ENCODE data around the gene CLVS2. TPM values are rescaled to one million over a fixed set of nuclear protein-coding genes. Genes with fewer than 3 reads are reported as not detected.

Gene CLVS2
- total and polyA plus RNA-seq, 4 donors: 0.25 TPM; not detected in 3

GRCh38 chr6:123014835-123015234, 18.8 kb downstream of the CLVS2 start (continued):
- TF ChIP-seq, protein P1, sequence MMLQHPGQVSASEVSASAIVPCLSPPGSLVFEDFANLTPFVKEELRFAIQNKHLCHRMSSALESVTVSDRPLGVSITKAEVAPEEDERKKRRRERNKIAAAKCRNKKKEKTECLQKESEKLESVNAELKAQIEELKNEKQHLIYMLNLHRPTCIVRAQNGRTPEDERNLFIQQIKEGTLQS (IDR thresholded peaks at IDR 0.05): no peak
- TF ChIP-seq MAX (IDR thresholded peaks at IDR 0.05) (no peak), HNF4G (IDR thresholded peaks at IDR 0.05) (no peak), RXRA (IDR thresholded peaks at IDR 0.05) (no peak), TAF1 (conservative IDR thresholded peaks at IDR 0.05) (no peak)

- Histone ChIP-seq H3K36me3 (ENCODE audit: control insufficient read depth in 4 of 4, insufficient read depth in 3 of 4, low read depth in 1 of 4, low read length in 3 of 4) (no peaks in the 10 kb centered on the region), H3K4me3 (ENCODE audit: low read depth in 1 of 3, low read length in 3 of 3) (no peak overlapping the region), H3K27ac (ENCODE audit: low read depth in 1 of 2, low read length in 2 of 2) (no peak overlapping the region), H3K4me1 (ENCODE audit: control insufficient read depth in 4 of 4, insufficient read depth in 4 of 4, low read length in 3 of 4) (no peaks in the 10 kb centered on the region), H3K27me3 (ENCODE audit: control insufficient read depth in 4 of 4, insufficient read depth in 4 of 4, low read length in 3 of 4) (peaks cover 0 to 2% (median 0%) of the 10 kb centered on the region in 4 donors), H3K9me3 (ENCODE audit: control insufficient read depth in 4 of 4, low read length in 3 of 4) (no peaks in the 10 kb centered on the region), H3K9ac (ENCODE audit: low read depth in 1 of 2, low read length in 2 of 2) (no peak overlapping the region)
- no peak for TF ChIP-seq RXRA (IDR thresholded peaks at IDR 0.05)
- TF ChIP-seq ZBTB33 (IDR thresholded peaks at IDR 0.05): no peak
- TF ChIP-seq HNF4G (IDR thresholded peaks at IDR 0.05): no peak
- 69% methylated on average over 4 of the region's 4 CpGs for WGBS
- DNase-seq (ENCODE audit: low spot score): no peak
Observed at GRCh38 chr6:123016431-123017103, 20.5 kb downstream of the CLVS2 start.

GRCh38 chr6:123017104-123017682, 21.2 kb downstream of the CLVS2 start:
- no peaks in the 10 kb centered on the region for H3K36me3 ChIP-seq (ENCODE audit: control insufficient read depth in 4 of 4, insufficient read depth in 3 of 4, low read depth in 1 of 4, low read length in 3 of 4)
- no peak overlapping the region for H3K9ac ChIP-seq (ENCODE audit: low read depth in 1 of 2, low read length in 2 of 2)
- no peaks in the 10 kb centered on the region for H3K4me1 ChIP-seq (ENCODE audit: control insufficient read depth in 4 of 4, insufficient read depth in 4 of 4, low read length in 3 of 4)
- H3K27me3 ChIP-seq (ENCODE audit: control insufficient read depth in 4 of 4, insufficient read depth in 4 of 4, low read length in 3 of 4): peaks cover 0 to 3% (median 0%) of the 10 kb centered on the region in 4 donors
- DNase-seq (ENCODE audit: low spot score): no peak
- no peaks in the 10 kb centered on the region for H3K9me3 ChIP-seq (ENCODE audit: control insufficient read depth in 4 of 4, low read length in 3 of 4)
- H3K4me3 ChIP-seq (ENCODE audit: low read depth in 1 of 3, low read length in 3 of 3): no peak overlapping the region
- 56% methylated on average over 5 of the region's 5 CpGs for WGBS
- TF ChIP-seq YY1 (IDR thresholded peaks at IDR 0.05) (no peak), REST (IDR thresholded peaks at IDR 0.05) (no peak), SP1 (IDR thresholded peaks at IDR 0.05) (no peak), FOXA2 (IDR thresholded peaks at IDR 0.05) (no peak), GABPA (IDR thresholded peaks at IDR 0.05 in 1 of 2, conservative IDR thresholded peaks at IDR 0.05 in 1 of 2) (no peak), NR2F2 (IDR thresholded peaks at IDR 0.05) (no peak), ZBTB33 (IDR thresholded peaks at IDR 0.05) (no peak), RAD21 (IDR thresholded peaks at IDR 0.05) (no peak), JUND (IDR thresholded peaks at IDR 0.05) (no peak), HNF4G (IDR thresholded peaks at IDR 0.05) (no peak), MAX (IDR thresholded peaks at IDR 0.05) (no peak), RXRA (IDR thresholded peaks at IDR 0.05) (no peak), FOXA1 (IDR thresholded peaks at IDR 0.05) (no peak), EGR1 (IDR thresholded peaks at IDR 0.05; ENCODE audit: low read depth in 2 of 2) (no peak), HNF4A (conservative IDR thresholded peaks at IDR 0.05) (no peak)
- TF ChIP-seq, protein P2, sequence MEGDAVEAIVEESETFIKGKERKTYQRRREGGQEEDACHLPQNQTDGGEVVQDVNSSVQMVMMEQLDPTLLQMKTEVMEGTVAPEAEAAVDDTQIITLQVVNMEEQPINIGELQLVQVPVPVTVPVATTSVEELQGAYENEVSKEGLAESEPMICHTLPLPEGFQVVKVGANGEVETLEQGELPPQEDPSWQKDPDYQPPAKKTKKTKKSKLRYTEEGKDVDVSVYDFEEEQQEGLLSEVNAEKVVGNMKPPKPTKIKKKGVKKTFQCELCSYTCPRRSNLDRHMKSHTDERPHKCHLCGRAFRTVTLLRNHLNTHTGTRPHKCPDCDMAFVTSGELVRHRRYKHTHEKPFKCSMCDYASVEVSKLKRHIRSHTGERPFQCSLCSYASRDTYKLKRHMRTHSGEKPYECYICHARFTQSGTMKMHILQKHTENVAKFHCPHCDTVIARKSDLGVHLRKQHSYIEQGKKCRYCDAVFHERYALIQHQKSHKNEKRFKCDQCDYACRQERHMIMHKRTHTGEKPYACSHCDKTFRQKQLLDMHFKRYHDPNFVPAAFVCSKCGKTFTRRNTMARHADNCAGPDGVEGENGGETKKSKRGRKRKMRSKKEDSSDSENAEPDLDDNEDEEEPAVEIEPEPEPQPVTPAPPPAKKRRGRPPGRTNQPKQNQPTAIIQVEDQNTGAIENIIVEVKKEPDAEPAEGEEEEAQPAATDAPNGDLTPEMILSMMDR (IDR thresholded peaks at IDR 0.05; ENCODE audit: low read depth, low read length, missing input control): no peak
- TF ChIP-seq, protein P1 (IDR thresholded peaks at IDR 0.05): no peak
- H3K27ac ChIP-seq (ENCODE audit: low read depth in 1 of 2, low read length in 2 of 2): no peak overlapping the region

All from liver (tissue), 9 donors.